Measurements from ENCODE around the gene STK40. TPM values are rescaled to one million over a fixed set of nuclear protein-coding genes. Genes with fewer than 3 reads are reported as not detected.

Gene STK40
- total and polyA plus RNA-seq, 2 experiments from 2014 or later: 8.1 to 20.2 TPM

- TF ChIP-seq EZH2 (IDR thresholded peaks at IDR 0.05; ENCODE audit: low read depth, unreplicated experiment): no peak
These were observed 5.5 kb downstream of the STK40 start (continued) for GRCh38 chr1:36380143-36380619.

- H3K4me2 ChIP-seq: no peak overlapping the region
- H2AFZ ChIP-seq: no peak overlapping the region
- H3K79me2 ChIP-seq (replicated peaks; ENCODE audit: insufficient read depth): peaks cover 90% of the 10 kb centered on the region
- no peaks in the 10 kb centered on the region for H3K9me2 ChIP-seq (ENCODE audit: insufficient read depth)
- no peaks in the 10 kb centered on the region for H3K27me3 ChIP-seq (ENCODE audit: insufficient read depth)
- H3K4me1 ChIP-seq (ENCODE audit: insufficient read depth): peaks cover 22% of the 10 kb centered on the region
- H3K4me3 ChIP-seq: no peak overlapping the region
- H3K4me1 Mint-ChIP-seq: peaks cover 37% of the 10 kb centered on the region
- no peaks in the 10 kb centered on the region for H3K36me3 ChIP-seq (ENCODE audit: insufficient read depth)
- H4K20me1 ChIP-seq (replicated peaks; ENCODE audit: insufficient read depth): peaks cover 27% of the 10 kb centered on the region
- H3K4me3 Mint-ChIP-seq: no peak overlapping the region
- no peak overlapping the region for H3K27ac ChIP-seq (ENCODE audit: low read depth)
- peaks cover 4% of the 10 kb centered on the region for H3K36me3 Mint-ChIP-seq (ENCODE audit: low read depth)
- peaks cover 3% of the 10 kb centered on the region for H3K27me3 Mint-ChIP-seq (ENCODE audit: insufficient read depth, low read depth, poor library complexity)
- H3K27ac Mint-ChIP-seq: peak overlapping the region; percentile 70; the same call in 1 of the 2 replicates
- no peaks in the 10 kb centered on the region for H3K9me3 Mint-ChIP-seq
- DNase-seq (ENCODE audit: low spot score) (no peak), ATAC-seq (no peak)
- peaks cover 11% of the 10 kb centered on the region for H3F3A ChIP-seq (replicated peaks; ENCODE audit: low read depth)
- no peak for TF ChIP-seq ZNF114 (CRISPR knock-in tag; IDR thresholded peaks at IDR 0.05)
- TF ChIP-seq EZH2phosphoT487 (IDR thresholded peaks at IDR 0.05; ENCODE audit: unreplicated experiment): no peak
- no peak for TF ChIP-seq CREB1 (CRISPR knock-in tag; IDR thresholded peaks at IDR 0.05; ENCODE audit: low read depth)
- no peak for TF ChIP-seq EZH2 (IDR thresholded peaks at IDR 0.05; ENCODE audit: low read depth, unreplicated experiment)
- no peak for TF ChIP-seq POLR2AphosphoS5 (IDR thresholded peaks at IDR 0.05; ENCODE audit: low read depth)
- TF ChIP-seq STAT1 (IDR thresholded peaks at IDR 0.05; ENCODE audit: unreplicated experiment): no peak
- TF ChIP-seq JUNB (IDR thresholded peaks at IDR 0.05; ENCODE audit: unreplicated experiment): no peak
- no peak for TF ChIP-seq ZNF331 (CRISPR knock-in tag; IDR thresholded peaks at IDR 0.05; ENCODE audit: low read depth)
- no peak for TF ChIP-seq REST (IDR thresholded peaks at IDR 0.05; ENCODE audit: unreplicated experiment)
- TF ChIP-seq NANOG (IDR thresholded peaks at IDR 0.05; ENCODE audit: borderline replicate concordance): no peak
- TF ChIP-seq ZNF462 (CRISPR knock-in tag; IDR thresholded peaks at IDR 0.05): no peak
- TF ChIP-seq ETS1 (IDR thresholded peaks at IDR 0.05): no peak
These were observed 7.8 kb downstream of the STK40 start for GRCh38 chr1:36377791-36378492.
